ENCODE results near the gene OR6J1.

GRCh38 chr14:22656945-22657731, 13.0 kb upstream of the OR6J1 start:
- TF ChIP-seq, protein P1, sequence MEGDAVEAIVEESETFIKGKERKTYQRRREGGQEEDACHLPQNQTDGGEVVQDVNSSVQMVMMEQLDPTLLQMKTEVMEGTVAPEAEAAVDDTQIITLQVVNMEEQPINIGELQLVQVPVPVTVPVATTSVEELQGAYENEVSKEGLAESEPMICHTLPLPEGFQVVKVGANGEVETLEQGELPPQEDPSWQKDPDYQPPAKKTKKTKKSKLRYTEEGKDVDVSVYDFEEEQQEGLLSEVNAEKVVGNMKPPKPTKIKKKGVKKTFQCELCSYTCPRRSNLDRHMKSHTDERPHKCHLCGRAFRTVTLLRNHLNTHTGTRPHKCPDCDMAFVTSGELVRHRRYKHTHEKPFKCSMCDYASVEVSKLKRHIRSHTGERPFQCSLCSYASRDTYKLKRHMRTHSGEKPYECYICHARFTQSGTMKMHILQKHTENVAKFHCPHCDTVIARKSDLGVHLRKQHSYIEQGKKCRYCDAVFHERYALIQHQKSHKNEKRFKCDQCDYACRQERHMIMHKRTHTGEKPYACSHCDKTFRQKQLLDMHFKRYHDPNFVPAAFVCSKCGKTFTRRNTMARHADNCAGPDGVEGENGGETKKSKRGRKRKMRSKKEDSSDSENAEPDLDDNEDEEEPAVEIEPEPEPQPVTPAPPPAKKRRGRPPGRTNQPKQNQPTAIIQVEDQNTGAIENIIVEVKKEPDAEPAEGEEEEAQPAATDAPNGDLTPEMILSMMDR (IDR thresholded peaks at IDR 0.05) = no peak
- no peak for TF ChIP-seq POLR2A (IDR thresholded peaks at IDR 0.05)
